GM18951 (cell line): Measurements from ENCODE around the gene EFEMP2.

Source experiments
- POLR2A ChIP-seq: IDR thresholded peaks from 4 replicates; pipeline ENCODE4 v1.6.1; 2011; ENCODE audit warnings: mild to moderate bottlenecking; ENCODE audit not compliant: insufficient read length, insufficient read depth; ENCODE audit errors: extremely low read depth
- in situ Hi-C: fragments of 300-500 bp; cut with MboI; formaldehyde crosslinking; loops from one replicate; pipeline ENCODE4 v1.12.0; 2022; ENCODE audit warnings: low sequenced_read_pairs, mixed read lengths, inconsistent platforms; ENCODE audit not compliant: unreplicated experiment

Gene EFEMP2

GRCh38 chr11:65871811-65872548 lies 620 bp downstream of the EFEMP2 start:
- no peak for TF ChIP-seq POLR2A
- in situ Hi-C loops, result no loop called here

DNA sequence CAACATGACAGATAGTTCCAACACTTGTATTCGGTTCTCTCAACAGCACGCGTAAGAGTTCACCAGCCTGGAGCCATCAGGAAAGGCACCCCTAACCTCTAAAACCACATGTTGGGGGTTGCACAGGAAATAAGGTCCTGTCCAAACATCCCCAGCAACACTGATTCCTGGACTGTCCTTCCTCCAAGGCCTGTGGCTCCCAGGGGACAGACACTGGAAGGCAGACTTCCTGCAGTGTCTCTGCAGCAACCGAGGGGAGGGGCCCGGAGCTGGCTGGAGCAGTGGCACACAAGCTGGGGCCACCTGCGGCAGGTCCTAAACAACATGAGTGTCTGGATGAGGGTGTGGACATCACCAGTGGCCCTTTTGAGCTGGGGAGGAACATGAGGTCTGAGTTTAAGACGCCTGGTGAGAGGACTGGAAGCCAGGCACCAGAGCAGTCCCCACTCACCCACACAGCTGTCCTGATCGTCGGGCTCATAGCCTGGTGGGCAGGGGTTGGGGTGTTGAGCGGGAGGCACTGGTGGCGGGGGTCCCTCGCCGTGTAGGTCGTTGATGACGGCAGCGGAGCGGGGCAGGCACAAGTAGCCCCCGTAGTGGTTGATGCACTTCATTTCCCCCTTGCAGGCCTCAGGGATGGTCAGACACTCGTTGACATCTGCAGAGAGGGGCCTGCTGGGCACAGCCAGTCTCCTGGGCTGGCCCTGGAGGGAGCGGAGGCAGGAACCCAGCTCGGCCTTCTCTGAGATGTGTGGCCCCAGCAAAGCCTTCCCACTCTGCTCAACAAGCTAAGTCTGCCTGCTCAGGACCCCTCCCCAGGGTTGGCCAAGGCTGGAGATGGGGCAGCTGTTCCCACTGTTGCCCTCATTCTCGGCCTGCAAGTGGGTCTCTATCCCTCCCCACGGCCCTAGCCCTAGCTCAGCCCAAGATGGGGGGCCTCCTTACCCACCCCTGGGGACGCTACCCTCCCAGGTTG lies 1.6 kb downstream of the EFEMP2 start:
- TF ChIP-seq POLR2A, result no peak
- in situ Hi-C loops, result no loop called here

GRCh38 chr11:65870307-65870658 lies 2.3 kb downstream of the EFEMP2 start:
- in situ Hi-C loops, result no loop called here
- no peak for TF ChIP-seq POLR2A

DNA sequence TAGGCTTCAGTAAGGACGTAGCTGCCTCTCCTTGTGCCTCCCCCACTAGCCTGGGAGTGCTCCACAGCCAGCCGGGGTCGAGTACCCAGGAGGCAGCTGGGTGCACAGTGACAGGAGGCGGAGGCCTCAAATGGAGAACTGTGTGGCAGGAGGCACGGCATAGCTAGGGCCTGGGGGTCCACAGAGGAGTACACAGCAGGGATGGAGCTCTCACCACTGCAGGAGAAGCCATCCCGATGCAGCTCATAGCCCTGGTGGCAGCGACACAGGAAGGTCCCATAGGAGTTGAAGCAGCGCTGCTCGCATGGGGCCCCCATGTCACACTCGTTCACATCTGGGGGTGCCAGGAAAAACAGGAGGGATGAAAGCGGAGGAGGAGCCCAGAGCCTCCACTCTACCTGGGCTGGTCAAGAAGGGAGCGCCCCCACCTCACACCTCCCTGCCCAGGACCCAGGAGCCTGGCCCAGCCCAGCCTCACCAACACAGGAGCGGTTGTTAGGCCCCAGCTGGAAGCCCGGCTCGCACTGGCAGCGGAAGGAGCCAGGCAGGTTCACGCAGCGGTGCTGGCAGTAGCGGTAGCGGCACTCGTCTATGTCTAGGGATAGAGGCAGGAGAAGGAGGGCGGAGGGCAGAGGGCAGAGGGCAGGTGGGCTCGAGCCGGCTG lies 2.8 kb downstream of the EFEMP2 start:
- no peak for TF ChIP-seq POLR2A
- in situ Hi-C loops, result no loop called here

DNA sequence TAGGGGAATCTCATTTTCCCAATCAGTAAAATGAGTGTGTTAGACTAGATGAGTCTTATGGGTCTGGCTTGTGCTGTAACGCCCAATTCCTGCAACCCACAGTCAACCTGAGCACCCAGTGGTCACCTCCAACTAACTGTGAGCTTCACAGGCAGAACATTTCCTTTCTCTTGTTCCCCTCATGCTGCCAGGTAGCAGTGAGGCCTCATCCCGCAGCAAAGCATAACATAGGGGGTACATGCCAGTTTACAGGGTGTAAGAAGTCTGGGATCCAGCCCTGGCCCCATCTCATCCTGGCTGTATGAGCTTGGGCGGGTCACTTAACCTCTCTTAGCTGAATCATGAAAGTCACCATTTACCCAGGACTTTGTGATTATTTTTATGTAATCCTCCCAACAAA lies 3.7 kb downstream of the EFEMP2 start:
- in situ Hi-C loops, result no loop called here
- no peak for TF ChIP-seq POLR2A

- in situ Hi-C loops, result no loop called here
- TF ChIP-seq POLR2A, result peak; percentile 36
Measured at GRCh38 chr11:65868076-65868667, 4.4 kb downstream of the EFEMP2 start.

GRCh38 chr11:65867284-65868071 lies 5.1 kb downstream of the EFEMP2 start:
- in situ Hi-C loops, result no loop called here
- no peak for TF ChIP-seq POLR2A

- no peak for TF ChIP-seq POLR2A
Measured at GRCh38 chr11:65866509-65867283, 5.9 kb downstream of the EFEMP2 start.

GRCh38 chr11:65865550-65866172 lies 6.9 kb downstream of the EFEMP2 start:
- in situ Hi-C loops, result no loop called here
- no peak for TF ChIP-seq POLR2A

More at GRCh38 chr11:65866509-65867283, 5.9 kb downstream of the EFEMP2 start:
- in situ Hi-C loops, result no loop called here

DNA sequence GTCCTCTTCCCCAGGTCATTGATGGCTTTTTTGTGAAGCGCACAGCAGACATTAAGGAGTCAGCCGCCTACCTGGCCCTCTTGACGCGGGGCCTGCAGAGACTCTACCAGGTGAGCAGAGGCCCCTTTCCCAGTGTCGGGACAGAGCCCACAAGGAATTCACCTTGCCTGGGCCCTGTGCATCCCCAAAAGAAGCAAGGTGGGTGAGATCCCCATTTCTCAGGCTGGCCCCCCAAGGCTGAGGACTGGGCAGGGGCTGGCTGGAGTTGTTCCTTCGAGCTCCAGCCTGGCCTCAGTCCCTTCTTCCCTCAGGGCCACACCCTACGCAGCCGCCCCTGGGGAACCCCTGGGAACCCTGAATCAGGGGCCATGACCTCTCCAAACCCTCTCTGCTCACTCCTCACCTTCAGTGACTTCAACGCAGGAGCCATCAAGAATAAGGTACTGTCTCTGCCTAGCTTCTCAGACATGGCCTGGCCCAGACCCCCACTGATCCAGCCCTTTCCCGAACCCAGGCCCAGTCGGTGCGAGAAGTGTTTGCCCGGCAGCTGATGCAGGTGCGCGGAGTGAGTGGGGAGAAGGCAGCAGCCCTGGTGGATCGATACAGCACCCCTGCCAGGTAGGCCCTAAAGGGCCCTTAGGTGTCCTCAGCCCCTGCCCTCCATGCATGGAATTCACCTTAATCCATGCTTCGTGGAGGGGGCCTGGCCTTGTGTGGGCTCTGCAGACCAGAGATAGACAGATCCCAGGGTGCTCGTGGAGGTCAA lies 7.7 kb downstream of the EFEMP2 start:
- in situ Hi-C loops, result no loop called here

More for the DNA sequence above, 7.7 kb downstream of the EFEMP2 start:
- TF ChIP-seq POLR2A, result no peak
